Measurements from ENCODE around the gene ZNF502. TPM values are rescaled to one million over a fixed set of nuclear protein-coding genes. Genes with fewer than 3 reads are reported as not detected.
A peak's percentile ranks its signal among the peaks of the same experiment; 100 is the strongest.

ZNF502 gene
- total and polyA plus RNA-seq, 2 of the 13 experiments (the other 11 are each of a cell fraction or from before 2014, with no cell fraction given), result not detected

DNA sequence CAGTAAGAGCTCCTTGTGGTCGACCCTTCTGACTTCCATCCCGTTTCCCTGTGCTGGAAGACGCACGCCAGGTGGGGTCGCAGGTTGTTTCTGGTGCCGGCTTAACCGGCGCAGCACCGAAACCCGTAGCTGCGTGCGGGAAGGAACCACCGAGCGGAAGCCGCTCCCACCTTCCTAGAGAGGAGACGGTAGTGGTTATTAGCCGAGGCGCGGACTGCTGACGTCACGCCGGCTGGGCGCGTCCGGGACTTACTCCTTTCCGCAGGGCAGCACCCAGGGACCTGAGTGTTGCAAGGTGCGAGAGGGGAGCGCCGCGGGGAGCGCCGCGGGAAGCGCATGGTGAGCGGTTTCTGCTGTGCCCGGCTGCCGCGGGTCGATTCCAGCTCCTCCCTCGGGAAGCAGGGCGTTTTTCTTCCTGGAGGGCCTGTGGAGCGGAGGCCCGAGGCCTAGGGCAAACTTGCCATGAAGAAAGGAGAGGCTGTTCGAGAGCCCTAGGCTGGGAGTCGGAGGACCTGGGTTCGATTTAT lies 17.0 kb downstream of the ZNF502 start, which contains the start of gene ZNF501 (continued):
- TF ChIP-seq NFATC3 (CRISPR knock-in tag; IDR thresholded peaks at IDR 0.05), result no peak
- TF ChIP-seq ZFP36 (IDR thresholded peaks at IDR 0.05; ENCODE audit: borderline replicate concordance, low read depth, low read length, partially characterized antibody), result no peak
- TF ChIP-seq, protein P1, sequence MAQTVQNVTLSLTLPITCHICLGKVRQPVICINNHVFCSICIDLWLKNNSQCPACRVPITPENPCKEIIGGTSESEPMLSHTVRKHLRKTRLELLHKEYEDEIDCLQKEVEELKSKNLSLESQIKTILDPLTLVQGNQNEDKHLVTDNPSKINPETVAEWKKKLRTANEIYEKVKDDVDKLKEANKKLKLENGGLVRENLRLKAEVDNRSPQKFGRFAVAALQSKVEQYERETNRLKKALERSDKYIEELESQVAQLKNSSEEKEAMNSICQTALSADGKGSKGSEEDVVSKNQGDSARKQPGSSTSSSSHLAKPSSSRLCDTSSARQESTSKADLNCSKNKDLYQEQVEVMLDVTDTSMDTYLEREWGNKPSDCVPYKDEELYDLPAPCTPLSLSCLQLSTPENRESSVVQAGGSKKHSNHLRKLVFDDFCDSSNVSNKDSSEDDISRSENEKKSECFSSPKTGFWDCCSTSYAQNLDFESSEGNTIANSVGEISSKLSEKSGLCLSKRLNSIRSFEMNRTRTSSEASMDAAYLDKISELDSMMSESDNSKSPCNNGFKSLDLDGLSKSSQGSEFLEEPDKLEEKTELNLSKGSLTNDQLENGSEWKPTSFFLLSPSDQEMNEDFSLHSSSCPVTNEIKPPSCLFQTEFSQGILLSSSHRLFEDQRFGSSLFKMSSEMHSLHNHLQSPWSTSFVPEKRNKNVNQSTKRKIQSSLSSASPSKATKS (CRISPR knock-in tag; IDR thresholded peaks at IDR 0.05), result no peak; the same call in 1 of the 2 replicates
- TF ChIP-seq SRSF9 (IDR thresholded peaks at IDR 0.05; ENCODE audit: borderline replicate concordance, insufficient read depth, low read depth, low read length, poor library complexity, severe bottlenecking), result no peak
- TF ChIP-seq REPIN1 (CRISPR knock-in tag; IDR thresholded peaks at IDR 0.05; ENCODE audit: borderline replicate concordance, low read depth), result peak; percentile 93; the same call in 1 of the 2 replicates
- TF ChIP-seq, protein P2, sequence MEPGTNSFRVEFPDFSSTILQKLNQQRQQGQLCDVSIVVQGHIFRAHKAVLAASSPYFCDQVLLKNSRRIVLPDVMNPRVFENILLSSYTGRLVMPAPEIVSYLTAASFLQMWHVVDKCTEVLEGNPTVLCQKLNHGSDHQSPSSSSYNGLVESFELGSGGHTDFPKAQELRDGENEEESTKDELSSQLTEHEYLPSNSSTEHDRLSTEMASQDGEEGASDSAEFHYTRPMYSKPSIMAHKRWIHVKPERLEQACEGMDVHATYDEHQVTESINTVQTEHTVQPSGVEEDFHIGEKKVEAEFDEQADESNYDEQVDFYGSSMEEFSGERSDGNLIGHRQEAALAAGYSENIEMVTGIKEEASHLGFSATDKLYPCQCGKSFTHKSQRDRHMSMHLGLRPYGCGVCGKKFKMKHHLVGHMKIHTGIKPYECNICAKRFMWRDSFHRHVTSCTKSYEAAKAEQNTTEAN (CRISPR knock-in tag; conservative IDR thresholded peaks at IDR 0.05), result peak; percentile 73; the same call in 1 of the 2 replicates
- peak; percentile 76; the same call in 1 of the 2 replicates for TF ChIP-seq MYNN (CRISPR knock-in tag; IDR thresholded peaks at IDR 0.05; ENCODE audit: low read depth)
- 0 out of 2 replicates have a peak, but pooled peaks have one; percentile 21 for TF ChIP-seq SP5 (CRISPR knock-in tag; IDR thresholded peaks at IDR 0.05; ENCODE audit: borderline replicate concordance, low read depth)
- TF ChIP-seq, protein P3, sequence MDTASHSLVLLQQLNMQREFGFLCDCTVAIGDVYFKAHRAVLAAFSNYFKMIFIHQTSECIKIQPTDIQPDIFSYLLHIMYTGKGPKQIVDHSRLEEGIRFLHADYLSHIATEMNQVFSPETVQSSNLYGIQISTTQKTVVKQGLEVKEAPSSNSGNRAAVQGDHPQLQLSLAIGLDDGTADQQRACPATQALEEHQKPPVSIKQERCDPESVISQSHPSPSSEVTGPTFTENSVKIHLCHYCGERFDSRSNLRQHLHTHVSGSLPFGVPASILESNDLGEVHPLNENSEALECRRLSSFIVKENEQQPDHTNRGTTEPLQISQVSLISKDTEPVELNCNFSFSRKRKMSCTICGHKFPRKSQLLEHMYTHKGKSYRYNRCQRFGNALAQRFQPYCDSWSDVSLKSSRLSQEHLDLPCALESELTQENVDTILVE (CRISPR knock-in tag; IDR thresholded peaks at IDR 0.05), result 0 out of 2 replicates have a peak, but pooled peaks have one; percentile 65
- TF ChIP-seq MXI1 (IDR thresholded peaks at IDR 0.05; ENCODE audit: borderline replicate concordance, low read depth, low read length), result peak; percentile 70; the same call in 1 of the 3 replicates
- TF ChIP-seq, protein P4, sequence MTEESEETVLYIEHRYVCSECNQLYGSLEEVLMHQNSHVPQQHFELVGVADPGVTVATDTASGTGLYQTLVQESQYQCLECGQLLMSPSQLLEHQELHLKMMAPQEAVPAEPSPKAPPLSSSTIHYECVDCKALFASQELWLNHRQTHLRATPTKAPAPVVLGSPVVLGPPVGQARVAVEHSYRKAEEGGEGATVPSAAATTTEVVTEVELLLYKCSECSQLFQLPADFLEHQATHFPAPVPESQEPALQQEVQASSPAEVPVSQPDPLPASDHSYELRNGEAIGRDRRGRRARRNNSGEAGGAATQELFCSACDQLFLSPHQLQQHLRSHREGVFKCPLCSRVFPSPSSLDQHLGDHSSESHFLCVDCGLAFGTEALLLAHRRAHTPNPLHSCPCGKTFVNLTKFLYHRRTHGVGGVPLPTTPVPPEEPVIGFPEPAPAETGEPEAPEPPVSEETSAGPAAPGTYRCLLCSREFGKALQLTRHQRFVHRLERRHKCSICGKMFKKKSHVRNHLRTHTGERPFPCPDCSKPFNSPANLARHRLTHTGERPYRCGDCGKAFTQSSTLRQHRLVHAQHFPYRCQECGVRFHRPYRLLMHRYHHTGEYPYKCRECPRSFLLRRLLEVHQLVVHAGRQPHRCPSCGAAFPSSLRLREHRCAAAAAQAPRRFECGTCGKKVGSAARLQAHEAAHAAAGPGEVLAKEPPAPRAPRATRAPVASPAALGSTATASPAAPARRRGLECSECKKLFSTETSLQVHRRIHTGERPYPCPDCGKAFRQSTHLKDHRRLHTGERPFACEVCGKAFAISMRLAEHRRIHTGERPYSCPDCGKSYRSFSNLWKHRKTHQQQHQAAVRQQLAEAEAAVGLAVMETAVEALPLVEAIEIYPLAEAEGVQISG (CRISPR knock-in tag; IDR thresholded peaks at IDR 0.05), result peak; percentile 100
- TF ChIP-seq, protein P5, sequence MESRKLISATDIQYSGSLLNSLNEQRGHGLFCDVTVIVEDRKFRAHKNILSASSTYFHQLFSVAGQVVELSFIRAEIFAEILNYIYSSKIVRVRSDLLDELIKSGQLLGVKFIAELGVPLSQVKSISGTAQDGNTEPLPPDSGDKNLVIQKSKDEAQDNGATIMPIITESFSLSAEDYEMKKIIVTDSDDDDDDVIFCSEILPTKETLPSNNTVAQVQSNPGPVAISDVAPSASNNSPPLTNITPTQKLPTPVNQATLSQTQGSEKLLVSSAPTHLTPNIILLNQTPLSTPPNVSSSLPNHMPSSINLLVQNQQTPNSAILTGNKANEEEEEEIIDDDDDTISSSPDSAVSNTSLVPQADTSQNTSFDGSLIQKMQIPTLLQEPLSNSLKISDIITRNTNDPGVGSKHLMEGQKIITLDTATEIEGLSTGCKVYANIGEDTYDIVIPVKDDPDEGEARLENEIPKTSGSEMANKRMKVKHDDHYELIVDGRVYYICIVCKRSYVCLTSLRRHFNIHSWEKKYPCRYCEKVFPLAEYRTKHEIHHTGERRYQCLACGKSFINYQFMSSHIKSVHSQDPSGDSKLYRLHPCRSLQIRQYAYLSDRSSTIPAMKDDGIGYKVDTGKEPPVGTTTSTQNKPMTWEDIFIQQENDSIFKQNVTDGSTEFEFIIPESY (CRISPR knock-in tag; IDR thresholded peaks at IDR 0.05), result 0 out of 2 replicates have a peak, but pooled peaks have one; percentile 59
- TF ChIP-seq, protein P6, sequence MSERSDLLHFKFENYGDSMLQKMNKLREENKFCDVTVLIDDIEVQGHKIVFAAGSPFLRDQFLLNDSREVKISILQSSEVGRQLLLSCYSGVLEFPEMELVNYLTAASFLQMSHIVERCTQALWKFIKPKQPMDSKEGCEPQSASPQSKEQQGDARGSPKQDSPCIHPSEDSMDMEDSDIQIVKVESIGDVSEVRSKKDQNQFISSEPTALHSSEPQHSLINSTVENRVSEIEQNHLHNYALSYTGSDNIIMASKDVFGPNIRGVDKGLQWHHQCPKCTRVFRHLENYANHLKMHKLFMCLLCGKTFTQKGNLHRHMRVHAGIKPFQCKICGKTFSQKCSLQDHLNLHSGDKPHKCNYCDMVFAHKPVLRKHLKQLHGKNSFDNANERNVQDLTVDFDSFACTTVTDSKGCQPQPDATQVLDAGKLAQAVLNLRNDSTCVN (CRISPR knock-in tag; IDR thresholded peaks at IDR 0.05; ENCODE audit: borderline replicate concordance), result peak; percentile 44; the same call in 1 of the 2 replicates
- TF ChIP-seq, protein P7, sequence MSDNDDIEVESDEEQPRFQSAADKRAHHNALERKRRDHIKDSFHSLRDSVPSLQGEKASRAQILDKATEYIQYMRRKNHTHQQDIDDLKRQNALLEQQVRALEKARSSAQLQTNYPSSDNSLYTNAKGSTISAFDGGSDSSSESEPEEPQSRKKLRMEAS (IDR thresholded peaks at IDR 0.05), result peak; percentile 86; the same call in 1 of the 2 replicates
- peak; percentile 94 for TF ChIP-seq KDM5B (CRISPR knock-in tag; IDR thresholded peaks at IDR 0.05; ENCODE audit: borderline replicate concordance)
- TF ChIP-seq SP140L (CRISPR knock-in tag; IDR thresholded peaks at IDR 0.05; ENCODE audit: borderline replicate concordance), result peak; percentile 77; the same call in 1 of the 2 replicates

Measured in HepG2 (cell line).